DMS153 treated with DMSO at 0.1 percent for 48 hours (cell line): Measurements from ENCODE around the gene ADCY1.

ENCODE experiments used
- DNase-seq: peaks from one replicate; lab custom pipeline; 2025; ENCODE audit not compliant: unreplicated experiment; lab: John Stamatoyannopoulos, UW

Gene ADCY1

DNA sequence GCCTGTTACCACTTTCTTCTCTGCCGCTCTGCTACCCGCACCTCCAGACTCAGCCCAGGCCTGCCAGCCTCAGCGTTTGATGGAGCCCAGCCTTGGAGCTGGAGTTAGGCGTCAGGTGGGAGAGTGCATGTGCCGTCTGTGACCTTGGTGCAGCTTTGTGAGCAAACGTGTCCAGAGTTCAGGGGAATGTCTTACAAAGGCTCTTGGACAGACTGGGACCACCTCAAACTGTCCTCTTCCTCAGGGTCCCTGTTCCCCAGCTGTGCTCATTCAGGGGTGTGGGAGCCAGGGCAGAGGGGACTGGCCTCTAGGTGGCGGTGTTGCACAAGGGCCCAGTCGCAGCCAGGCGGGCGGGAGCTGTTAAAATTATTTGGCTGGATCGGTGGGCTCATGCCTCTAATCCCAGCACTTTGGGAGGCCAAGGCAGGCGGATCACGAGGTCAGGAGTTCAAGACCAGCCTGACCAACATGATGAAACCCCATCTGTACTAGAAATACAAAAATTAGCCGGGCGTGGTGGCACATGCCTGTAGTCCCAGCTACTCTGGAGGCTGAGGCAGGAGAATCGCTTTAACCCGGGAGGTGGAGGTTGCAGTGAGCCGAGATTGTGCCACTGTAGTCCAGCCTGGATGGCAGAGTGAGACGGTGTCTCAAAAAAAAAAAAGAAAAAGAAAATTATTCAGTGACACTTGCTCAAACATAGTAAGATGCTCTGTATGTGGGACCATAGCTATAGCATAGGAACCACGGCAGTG, 89.2 kb downstream of the ADCY1 start:
- DNase-seq = no peak

DNA sequence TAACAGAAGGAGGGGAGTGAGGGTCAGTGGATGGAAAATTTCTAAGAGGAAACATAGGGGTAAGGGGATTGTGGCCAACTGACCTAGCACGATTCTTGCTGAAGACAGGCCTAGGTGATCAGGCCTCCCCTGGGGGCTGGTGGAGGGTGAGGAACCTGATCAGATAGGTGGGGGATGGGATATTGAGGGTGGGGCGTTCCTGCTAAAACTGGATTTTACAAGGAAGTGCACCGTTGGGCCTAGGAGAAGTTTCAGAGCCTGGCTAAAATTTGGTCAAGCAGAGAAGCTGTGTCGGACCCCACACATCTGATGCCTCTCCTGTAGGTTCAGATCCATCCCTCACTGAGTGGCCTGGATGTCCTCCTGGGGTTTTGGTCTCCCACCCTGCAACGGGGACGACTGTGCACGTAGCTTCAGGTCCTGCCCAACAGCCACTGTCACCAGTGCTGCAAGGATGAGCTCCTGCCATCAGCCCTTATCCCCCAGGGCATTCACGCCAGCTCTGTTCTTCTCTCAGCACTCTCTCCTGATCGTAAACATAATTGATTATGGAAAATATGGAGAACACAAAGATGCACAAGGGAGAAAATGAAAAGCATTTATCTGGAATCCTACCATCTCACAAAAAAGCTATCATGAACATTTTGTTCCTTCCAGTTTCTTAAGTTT, 89.9 kb downstream of the ADCY1 start:
- no peak for DNase-seq

DNA sequence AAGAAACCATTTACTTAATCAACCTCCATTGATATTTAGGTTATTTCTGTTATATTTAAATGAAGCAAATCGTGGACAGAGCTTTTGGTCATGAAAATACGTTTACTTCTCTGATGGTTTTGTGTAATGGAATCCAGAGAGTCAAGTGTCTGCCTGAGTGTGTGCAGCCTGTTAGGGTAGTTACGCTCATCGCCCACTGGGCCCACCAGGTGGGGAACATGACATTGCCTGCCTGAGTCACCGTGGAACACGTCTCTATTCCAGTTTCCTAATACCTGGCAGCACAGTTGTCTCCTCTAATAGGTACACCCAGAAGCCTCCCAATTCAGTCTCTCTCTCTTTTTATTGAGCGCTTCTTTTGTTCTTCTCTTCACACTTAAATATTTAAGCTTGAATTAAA, 91.0 kb downstream of the ADCY1 start:
- DNase-seq = no peak

DNA sequence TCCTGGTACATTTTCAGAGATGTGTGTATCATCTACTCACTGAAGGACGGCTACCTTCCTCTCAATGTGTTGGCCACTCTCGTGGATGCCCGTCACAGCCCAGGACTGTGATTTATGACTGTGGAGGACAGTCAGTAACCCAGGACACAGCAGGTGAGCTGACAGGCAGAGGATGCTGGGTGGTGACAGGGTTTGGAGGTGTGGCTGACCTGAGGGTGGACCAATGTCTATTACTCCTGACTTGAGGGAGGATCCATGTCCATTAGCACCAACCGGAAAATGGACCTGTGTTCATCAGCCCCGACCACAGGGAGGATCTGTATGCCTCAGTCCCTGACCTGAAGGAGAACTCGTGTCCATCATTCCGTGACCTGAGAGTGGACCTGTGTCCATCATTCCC, 96.1 kb downstream of the ADCY1 start:
- no peak for DNase-seq

DNA sequence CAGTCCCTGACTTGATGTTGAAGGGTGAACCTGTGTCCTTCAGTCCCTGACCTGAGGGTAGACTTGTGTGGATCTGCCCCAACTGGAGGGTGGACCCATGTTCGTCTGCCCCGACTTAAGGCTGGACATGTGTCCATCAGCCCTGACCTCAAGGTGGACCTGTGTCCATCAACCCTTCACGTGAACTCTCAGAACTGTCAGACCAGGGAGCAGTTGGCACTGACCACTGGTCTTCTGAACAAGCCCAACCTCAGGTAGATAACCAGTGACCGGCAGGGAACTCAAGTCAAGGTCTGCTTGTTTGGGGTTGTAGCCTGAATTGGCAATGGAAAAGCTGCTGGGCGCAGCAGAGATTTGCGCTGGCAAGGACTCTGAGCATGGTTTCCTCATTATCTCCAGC, 96.5 kb downstream of the ADCY1 start:
- DNase-seq = no peak

DNA sequence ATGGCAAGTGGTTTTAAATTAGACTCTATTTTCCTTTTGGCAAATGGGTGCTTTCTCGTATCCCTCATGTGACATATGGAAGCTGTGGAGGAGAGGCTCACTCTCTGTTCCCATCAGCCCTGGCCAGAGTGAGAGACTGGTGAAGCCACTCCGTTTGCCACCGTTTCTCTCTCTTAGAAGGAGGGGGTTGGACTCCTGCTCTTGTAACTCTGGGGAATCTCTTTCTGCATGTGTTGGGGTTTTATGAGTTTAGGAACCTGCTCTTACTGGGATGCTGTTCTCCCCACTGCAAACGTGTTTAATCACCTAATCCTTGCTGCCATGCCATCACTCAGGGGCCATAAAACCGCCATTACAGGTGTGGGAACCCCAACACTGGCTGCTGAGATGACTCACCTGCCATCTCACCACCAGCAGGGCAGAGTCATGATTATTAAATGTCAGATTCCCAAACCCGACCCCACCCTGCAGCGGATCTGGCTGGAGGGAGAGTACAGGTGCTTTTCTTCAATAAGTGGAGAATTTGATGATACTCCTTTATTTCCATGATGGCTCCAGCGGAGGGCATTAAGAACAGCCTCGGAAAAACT, 103.2 kb downstream of the ADCY1 start:
- DNase-seq = no peak

DNA sequence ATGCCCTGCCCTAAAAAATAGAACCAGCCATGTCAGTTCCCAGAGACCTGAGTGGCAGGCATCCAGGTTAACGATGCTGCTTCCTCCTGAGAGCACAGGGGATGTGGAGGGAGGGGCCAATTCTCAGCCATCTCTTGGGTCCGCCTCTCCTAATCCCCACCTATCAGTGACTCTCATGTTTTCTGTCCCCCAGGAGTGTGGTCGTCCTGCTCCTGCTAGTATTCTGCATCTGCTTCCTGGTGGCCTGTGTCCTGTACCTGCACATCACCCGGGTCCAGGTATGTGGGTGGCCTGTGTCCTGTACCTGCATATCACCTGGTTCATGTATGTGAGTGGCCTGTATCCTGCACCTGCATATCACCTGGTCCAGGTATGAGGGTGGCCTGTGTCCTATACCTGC, 105.3 kb downstream of the ADCY1 start:
- DNase-seq = no peak

DNA sequence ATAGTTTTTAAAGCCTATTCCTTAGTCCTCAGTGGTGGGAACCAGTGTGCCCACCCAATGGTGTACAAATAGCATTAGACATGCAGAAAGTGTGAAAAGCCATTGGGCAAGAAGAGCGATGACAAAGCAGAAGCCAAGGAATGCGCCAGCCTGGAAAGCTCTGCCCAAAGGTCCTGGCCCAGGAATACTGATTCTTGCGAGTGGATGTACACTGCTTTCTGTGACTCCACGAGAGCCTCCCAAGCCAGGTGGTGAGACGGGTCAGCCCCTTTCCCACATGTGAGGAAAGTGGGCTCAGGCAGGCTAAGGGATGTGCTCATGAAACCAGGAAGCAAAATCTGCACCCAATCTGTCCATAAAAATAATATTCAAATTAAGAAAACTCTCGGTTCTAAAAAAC, 106.6 kb downstream of the ADCY1 start:
- DNase-seq = no peak

DNA sequence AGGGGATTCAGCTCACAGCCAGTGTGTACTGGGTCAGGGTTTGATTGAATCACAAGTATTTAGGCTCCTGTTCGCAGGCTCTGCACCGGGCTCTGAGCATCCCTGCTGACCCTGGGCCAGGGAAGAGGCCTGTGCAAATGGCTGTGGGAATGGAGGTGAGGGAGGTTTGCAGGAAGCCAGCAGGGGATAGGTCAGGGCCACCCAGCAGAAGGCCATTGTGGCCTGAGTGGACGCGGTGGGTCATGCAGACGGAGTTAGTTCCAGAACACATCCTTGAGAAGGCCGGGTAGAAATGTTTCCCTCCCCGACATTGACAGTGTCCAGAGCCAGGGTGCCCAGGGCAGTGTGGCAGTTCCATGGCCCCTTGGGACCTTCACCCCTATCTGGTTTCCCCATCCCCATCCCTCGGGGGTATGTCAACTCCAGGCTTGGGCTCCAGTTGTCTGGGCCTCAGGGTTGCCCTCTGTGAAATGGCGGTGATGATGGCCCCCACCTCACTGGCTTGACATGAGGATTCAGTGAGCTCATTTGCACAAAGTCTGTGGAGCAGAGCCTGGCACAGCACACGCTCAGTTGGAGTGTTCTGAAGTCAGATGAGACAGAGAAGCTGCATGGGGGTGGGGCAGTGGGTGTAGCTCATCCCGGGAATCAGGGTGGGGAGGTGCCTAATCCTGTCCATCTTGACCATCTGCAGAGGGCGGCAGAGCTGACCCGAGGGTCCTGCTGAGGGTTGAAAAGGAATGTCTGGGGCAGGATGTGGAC, 107.6 kb downstream of the ADCY1 start:
- DNase-seq = no peak

DNA sequence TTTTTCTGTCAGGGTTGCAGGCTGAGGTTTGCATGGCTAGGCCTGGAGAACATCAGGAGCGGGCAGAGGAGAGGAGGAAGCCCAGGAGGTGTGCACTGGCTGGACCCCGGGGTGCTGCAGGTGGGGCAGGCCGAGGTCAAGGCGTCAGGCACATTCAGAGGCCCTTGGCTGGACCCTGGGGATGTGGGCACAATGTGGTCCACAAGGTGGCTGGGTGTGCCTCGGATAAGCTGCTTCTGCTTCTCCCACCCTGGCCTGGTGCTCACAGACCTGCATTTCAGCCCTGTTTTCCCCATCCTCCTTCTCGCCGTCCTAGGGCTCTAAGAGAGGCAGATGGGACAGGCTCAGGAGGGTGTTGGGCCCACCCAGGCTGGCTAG, 108.2 kb downstream of the ADCY1 start:
- DNase-seq = no peak

DNA sequence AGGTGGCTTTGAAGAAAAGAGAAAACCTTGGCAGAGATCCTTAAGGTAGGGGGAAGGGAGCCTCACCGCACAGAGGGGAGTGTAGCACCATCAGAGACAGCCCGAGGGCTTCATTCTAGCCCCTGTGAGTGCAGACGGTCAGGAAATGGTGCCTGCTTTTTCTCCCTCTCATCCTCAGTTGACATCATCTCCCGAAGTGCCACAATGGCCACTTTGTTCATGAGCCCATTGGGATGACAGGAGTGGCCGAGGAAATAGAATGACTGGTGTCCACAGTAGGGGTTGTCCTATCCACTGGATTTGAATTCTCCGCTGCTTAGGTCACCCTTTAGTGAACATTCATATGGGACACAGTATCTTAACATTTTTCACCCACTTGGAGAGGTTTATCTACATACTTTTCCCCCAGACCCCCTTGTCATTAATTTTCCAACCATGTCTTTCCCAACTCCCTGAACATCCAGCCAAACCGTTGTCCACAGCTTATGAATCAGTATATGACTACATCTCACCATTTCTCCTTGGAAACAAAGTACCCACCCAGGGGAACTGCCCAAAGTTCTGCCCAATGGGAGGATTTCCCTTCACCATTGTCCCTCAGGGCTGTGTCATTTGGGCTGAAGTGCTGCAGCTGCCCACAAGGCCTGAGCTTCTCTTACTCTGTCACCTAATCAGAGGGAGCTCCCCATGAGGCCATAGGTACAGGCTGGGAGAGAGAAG, 108.8 kb downstream of the ADCY1 start:
- no peak for DNase-seq

DNA sequence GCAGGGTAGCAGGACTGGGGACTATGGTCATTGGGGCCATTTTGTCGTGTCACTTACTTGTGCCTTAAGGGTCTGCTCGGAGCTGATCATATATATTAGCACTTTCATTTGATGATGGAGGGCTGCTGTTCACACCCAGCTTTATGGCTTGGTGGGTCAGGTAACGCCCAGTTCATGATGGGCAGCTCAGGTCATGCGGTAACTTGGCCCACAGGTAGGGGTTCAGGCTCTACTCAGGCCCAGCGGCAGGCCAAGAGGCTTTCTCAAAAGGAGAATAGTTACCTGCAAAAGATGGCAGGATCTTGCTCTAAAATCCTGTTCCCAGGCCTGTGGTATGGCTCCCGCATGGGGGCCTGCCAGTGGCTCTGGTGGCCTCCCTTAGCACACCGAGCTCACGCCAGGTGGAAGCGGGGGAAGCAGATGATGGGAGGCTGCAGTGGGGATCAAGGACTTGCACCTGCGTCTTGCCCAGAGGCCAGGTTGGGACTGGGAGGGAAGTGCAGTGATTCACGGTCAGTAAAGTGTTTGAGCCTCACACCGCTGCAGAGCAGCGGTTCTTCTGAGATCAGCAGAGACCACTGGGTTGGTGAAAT, 109.5 kb downstream of the ADCY1 start:
- no peak for DNase-seq

DNA sequence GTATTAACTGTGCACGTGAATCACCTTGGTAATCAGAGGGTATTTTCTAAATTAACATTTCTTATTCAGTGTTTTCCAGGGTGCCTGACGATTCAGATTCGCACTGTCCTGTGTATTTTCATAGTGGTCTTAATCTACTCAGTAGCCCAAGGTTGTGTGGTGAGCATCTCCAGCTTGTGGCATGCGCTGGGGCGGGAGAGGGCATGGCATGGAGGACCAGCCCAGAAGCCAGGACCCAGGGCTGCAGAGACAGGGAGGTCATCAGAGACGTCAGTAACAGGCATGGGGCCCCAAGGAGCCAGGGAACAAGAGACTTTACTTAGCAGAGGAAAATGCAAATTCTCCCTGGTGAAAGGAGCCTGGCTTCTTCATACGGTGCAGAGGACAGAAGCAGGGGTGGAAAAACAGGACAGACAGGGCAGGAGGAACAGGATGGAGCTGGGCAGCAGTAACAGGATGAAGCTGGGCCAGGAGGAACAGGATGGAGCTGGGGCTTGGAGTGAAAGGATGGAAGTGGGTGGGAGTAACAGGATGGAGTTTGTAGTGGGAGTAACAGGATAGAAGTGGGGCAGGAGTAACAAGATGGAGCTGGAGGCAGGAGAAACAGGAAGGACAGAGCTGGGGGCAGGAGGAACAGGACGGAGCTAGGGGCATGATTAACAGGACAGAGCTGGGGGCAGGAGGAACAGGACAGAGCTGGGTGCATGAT, 110.9 kb downstream of the ADCY1 start:
- DNase-seq = no peak

DNA sequence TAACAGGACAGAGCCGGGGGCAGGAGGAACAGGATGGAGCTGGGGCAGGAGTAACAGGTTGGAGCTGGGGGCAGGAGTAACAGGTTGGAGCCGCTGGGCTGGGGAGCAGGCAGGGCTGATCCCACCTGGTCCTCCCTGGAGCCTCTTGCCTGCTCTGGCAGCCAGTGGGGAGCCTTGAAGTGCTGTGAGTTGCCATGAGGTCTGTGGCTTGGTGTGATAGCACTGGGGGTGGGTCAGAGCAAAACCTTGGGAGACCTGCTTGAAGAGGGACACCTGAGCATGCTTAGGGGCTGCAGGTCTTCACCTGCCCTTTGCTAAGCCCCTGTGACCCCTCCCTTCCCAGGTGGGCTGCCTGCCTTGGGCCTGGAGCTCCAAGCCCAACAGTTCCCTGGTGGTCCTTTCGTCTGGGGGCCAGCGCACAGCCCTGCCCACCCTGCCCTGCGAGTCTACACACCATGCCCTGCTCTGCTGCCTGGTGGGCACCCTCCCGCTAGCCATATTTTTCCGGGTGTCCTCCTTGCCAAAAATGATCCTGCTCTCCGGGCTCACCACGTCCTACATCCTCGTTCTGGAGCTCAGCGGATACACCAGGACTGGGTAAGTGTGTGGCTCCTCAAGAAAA, 111.6 kb downstream of the ADCY1 start:
- DNase-seq = no peak

DNA sequence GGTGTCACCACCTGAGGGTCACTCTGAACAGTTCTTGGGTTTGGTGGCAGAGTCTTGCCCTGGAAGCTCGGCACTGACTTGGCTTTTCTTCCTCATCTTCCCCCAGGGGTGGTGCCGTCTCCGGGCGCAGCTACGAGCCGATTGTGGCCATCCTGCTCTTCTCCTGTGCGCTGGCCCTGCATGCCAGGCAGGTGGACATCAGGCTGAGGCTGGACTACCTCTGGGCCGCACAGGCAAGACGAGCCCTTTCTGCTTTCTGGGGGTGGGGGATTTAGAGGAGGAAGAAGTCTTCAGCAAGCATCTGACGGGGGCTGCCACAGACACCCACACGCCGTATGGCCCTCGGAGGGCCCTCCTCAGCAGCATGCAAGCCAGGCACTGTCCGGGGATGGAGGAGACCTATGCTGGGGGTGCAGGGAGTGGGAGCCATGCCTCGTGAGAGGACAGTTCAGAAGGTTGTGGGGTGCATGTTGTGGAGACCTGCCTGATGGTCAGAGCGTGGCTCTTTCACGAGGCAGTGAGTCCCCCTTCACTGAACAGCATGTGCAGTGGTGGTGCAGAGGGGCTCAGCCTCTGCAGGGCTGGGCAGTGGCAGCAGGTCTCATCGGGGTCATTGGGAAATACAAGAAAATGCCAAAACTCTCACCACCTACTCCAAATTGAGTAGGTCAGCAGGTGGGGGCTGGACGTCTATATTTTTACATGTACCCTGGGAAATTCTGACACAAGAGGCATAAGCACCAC, 112.4 kb downstream of the ADCY1 start:
- no peak for DNase-seq

DNA sequence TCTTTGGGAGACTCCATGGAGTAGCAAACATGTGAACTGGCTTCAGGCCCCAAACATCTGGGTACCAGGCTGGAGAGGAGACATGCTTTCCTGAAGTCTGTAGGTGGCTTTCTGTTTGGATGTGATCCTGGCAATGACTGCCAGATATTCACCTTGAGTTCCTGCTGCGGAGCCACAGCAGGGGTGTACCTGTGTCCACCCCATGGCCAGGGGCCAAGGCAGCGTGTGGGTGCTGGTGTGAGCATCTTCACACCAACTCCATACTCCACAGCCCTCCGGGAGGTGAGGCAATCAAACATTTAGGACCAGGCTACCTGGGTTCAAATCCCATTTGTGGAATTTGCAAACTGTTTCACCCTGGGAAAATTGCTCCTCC, 113.0 kb downstream of the ADCY1 start:
- no peak for DNase-seq

DNA sequence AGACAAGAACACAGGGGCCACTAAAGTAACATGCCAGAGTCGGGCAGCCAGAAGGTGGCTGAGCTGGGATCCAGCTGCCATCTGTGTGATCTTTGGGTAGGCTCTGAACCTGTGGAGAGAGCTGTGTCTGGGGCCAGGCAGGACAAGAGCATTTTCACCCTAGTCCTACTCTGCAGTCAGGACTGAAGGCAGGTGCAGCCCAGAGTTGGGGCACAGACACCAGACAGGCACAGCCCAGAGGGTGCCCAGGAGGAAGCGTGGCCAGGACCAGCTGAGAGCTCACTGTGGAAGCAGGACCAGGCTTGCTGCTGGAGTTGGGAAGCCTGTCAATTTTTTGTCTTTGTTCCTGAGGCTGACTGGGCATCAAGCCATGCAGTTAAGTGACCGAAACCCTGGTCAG, 113.6 kb downstream of the ADCY1 start:
- no peak for DNase-seq

DNA sequence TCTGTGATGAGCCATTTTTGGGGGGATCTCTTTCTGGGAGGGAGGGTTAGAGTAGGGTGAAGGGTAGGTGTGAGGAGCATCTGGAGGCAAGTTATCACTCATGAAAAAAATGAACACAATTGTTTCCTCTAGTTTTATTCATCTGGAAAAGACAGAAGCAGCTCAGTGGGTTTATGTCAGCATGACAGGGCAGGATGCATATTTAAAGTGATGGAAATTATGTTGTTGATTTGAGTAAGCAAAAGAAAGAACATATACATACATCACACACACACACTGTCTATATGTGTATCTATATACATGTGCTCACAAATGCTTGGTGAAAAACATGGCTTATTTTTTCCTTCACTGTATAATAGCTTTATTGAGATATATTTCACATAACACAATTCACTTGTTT, 114.2 kb downstream of the ADCY1 start:
- no peak for DNase-seq
